CD4-positive, alpha-beta T cell treated with Interleukin-6 for 4 hours (primary cell): ENCODE results near the gene FANK1.
"Not testable (repeated sequence)": the region's sequence is repeated elsewhere in the genome, so short reads cannot be mapped to it uniquely, and the experiment has no call there.

Source experiments
- DNase-seq: peaks from one replicate; pipeline ENCODE4 v3.0.0-alpha.2; 2020; ENCODE audit warnings: mixed read lengths

FANK1 gene

DNA sequence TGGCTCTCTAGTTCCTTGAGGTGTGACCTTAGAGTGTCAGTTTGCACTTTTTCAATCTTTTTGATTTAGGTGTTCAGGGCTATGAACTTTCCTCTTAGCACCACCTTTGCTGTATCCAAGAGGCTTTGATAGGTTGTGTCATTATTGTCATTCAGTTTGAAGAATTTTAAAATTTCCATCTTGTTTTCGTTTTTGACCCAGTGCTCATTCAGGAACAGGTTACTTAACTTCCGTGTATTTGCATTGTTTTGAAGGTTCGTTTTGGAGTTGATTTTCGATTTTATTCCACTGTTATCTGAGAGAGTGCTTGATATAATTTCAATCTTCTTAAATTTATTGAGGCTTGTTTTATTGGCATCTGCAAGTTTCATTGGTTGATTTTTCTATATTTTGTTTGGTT lies 37.3 kb downstream of the FANK1 start:
- DNase-seq: no peak

GRCh38 chr10:125936331-125936730 lies 40.0 kb downstream of the FANK1 start:
- DNase-seq: no peak

- DNase-seq: no peak
These were observed 44.2 kb downstream of the FANK1 start for GRCh38 chr10:125940515-125940914.

DNA sequence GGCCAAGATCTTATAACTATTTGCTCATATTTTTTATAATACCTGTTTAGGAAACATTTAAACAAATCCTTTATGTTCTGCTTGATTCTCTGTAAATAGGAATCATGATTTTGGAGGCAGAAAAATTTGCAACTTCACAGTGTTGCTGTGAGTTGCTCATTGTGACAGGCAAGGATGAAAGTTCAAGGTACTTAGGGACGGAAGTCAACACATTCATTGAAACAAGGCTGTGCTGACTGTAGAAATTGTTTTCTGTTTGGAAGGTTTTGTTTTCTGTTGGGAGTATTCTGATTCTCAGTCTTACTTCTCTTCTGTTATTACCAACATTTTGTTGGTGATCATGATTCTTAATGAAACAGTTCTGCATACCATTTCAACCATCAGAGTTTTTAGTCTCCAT lies 54.9 kb downstream of the FANK1 start:
- DNase-seq: no peak

DNA sequence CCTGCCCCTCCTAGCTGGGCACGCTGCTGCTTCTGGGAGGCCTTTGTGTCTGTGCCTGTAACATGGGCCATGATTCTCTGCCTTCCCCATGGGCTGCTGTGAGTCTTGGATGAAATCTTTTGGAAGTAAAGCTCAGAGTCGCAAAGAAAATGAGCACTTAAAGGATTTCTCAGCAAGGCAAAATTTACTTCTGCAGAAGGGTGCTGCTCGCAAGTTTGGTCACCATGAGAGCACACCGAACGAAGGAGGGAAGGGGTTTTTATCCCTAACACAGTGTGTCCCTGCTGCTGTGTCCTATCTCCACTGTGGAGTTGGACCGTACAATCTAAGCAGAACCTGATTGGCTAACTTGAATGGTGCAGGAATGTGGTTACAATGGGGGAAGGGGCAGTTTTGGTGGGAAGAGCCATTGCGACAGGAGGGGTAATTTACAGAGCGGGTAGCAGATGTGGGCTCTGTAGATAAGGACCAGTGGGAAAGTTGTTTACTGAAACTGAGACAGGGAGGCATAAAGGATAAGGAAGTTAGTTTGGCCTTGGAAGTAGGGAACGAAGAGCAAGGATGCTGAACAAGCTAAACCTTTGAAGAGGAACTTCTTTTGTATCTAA lies 57.5 kb downstream of the FANK1 start:
- DNase-seq: no peak

DNA sequence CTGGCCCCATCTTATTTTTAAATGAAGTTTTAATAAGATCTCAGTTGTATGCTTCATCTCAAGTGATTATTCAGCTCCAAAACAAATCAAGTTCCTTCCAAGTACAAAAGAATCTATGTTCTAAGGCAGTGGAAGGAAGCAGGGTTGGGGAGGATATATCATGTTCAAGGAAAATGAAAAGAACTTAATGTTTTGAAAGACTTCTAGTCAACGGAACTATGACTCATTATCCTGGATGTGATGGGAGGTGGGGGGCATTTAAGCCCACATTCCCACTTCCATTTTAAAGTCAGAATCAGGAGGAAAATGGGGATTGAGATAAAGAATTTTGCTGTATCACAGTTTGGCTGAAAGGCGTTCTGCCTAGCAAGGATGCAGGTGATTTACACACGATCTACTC lies 59.4 kb downstream of the FANK1 start:
- no peak for DNase-seq

- DNase-seq: no peak
These were observed 65.4 kb downstream of the FANK1 start for GRCh38 chr10:125961743-125962142.

GRCh38 chr10:125962200-125962599 lies 65.8 kb downstream of the FANK1 start:
- no peak for DNase-seq

DNA sequence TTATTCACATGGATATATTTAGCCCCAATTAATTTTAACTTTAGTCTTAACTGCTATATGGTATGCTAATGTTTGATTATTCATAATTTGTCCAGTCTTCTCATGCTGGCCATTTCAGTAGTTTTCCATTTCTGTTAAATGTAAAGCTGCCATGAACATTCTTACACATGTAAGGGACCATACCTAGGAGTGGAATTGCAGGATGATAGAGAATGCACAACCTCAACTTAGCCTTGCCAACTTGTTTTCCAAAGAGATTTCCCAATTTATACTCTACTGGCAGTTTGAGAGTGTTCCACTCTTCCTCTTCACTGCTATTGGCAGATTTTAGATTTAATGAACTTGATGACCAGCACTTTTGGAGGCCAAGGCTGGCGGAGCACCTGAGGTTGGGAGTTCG lies 68.2 kb downstream of the FANK1 start:
- DNase-seq: no peak

GRCh38 chr10:125967533-125967932 lies 71.2 kb downstream of the FANK1 start:
- DNase-seq: no peak

DNA sequence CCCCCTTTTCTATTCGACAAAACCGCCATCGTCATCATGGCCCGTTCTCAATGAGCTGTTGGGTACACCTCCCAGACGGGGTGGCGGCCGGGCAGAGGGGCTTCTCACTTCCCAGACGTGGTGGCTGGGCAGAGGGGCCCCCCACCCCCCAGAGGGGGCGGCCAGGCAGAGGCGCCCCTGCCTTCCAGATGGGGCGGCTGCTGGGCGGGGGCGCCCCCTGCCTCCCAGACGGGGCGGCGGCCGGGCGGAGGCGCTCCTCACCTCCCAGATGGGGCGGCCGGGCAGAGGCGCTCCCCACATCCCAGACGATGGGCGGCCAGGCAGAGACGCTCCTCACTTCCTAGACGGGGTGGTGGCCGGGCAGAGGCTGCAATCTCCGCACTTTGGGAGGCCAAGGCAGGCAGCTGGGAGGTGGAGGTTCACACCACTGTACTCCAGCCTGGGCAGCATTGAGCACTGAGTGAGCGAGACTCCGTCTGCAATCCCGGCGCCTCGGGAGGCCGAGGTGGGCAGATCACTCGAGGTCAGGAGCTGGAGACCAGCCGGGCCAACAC lies 73.8 kb downstream of the FANK1 start:
- not testable (repeated sequence) for DNase-seq

GRCh38 chr10:125976960-125977605 lies 80.7 kb downstream of the FANK1 start:
- no peak for DNase-seq

GRCh38 chr10:125979976-125980375 lies 83.6 kb downstream of the FANK1 start:
- DNase-seq: no peak

- no peak for DNase-seq
These were observed 84.2 kb downstream of the FANK1 start for GRCh38 chr10:125980521-125981035.

- DNase-seq: peak; percentile 31
These were observed 86.0 kb downstream of the FANK1 start for GRCh38 chr10:125982260-125982948.

GRCh38 chr10:125983161-125983560 lies 86.8 kb downstream of the FANK1 start:
- DNase-seq: no peak

DNA sequence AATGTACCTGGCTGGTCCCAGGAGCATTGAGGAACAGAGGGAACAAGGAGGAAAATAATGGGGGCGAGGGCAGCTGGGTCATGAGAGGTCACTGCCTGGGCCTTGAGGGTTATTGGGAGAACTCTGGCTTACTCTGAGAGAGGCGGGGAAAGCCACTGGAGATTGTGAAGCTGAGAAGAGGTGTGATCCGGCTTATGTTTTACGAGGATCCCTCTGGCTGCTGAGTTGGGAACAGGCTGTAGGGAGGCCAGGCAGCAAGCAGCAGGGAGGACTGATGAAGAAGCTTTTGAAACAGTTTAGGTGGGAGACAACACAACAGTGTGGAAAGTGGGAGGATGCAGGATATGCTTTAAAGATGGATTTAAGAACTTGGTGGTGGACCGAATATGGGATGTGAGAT lies 87.3 kb downstream of the FANK1 start:
- no peak for DNase-seq

- DNase-seq: no peak
These were observed 88.0 kb downstream of the FANK1 start for GRCh38 chr10:125984346-125984745.

- no peak for DNase-seq
These were observed 88.6 kb downstream of the FANK1 start for GRCh38 chr10:125984865-125985495.

GRCh38 chr10:125985557-125986240 lies 89.3 kb downstream of the FANK1 start:
- no peak for DNase-seq

DNA sequence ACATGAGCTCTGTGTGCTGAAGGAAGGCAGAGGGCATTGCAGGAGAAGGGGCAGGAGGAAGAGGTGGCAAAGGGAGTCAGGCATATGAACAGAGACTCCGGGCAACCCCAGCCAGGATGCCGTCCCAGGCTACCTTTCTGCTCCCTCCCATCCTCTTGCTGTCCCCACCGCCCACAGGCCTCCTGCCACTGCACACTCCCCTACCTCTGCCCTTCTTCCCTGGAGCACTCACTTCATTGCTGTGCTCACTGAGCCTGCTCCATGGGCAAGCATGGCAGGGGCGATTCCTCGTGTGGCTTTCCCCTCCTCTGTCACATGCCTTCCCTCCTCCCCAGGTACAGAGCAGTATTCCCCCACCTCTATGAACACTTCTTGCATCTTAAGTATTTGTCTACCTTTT lies 93.4 kb downstream of the FANK1 start:
- no peak for DNase-seq

DNA sequence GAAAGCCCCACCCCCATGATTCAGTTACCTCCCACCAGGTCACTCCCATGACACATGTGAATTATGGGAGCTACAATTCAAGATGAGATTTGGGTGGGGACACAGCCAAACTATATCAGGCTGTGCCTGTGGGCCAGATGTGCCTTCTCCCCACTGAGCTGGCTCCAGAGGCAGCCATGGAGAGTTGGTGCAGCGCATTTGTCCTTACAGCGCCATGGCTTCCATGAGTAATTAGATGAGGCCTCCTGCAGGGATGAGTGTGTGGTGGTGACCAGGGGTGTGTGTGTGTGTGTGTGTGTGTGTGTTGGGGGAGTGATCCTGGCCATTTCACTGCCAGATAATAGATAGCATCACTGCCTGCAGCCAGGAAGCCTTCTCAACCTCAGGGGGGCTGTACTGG lies 94.6 kb downstream of the FANK1 start:
- DNase-seq: no peak

DNA sequence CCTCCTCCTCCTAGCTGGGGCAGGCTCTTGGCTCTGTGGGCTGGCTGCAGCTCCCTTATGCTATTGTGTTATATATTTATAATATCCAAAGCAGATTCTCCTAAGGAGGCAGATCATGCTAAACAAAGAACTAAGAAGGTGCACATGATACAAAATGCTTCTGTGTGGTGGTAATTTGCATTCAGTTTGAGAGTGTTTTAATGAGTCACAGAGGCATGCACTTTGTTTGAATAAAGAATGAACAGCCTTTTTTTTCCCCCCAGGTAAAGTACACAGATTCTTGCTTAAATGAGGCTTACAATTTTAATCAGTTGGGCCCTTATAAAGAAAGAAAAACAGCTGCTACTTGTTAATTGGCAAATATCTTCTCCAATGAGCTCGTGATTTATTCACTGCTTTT lies 95.0 kb downstream of the FANK1 start:
- no peak for DNase-seq
